Stimulated activated CD4-positive, alpha-beta T cell treated with anti-CD3 and anti-CD28 coated beads, Interleukin-1b, Interleukin-23, amount 100 ng/mL, for 4 hours (primary cell): ENCODE data around the gene CTIF.

ENCODE experiments used
- DNase-seq, 2 donors: peaks; one replicate each; pipeline ENCODE4 v3.0.0-alpha.2; 2020; ENCODE audit warnings: low read depth in 2 of 2

CTIF gene

DNA sequence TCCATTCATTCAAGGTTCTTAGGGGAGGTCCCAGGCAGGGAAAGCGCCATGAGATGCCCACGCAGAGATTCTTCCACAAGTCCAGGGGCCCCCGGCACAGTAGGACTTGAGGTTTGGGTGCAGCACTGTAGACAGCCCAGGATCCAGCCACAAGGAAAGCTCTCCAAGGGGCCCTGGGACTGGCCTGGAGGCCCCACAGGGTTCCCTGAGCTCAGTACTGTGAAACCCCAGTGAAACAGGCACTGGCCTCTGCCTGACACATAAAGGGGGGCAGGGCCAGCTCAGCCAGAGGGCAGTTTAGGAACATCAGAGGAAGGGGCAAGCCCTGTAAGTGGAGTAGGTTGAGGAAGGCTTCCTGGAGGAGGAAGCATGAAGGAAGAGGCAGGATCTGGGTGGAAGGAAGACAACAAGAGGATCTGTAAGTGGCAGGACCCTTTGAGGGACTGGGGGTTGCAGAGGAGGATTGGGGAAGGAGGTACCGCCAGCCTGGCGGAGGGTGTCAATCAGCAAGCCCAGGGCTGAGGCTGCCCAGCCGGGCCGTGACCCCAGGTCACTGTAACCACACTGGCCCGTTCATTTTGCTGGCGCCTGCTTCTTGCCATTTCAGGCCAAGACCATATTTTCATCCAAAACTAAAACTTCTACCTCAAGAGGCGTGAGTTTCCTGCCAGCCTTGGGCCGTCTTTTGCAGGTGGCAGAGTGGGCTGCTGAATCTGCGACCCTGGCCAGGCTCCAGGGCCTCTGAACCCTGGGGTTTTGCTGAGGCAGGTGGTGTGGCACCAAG, 236.7 kb downstream of the CTIF start:
- DNase-seq, result no peak

DNA sequence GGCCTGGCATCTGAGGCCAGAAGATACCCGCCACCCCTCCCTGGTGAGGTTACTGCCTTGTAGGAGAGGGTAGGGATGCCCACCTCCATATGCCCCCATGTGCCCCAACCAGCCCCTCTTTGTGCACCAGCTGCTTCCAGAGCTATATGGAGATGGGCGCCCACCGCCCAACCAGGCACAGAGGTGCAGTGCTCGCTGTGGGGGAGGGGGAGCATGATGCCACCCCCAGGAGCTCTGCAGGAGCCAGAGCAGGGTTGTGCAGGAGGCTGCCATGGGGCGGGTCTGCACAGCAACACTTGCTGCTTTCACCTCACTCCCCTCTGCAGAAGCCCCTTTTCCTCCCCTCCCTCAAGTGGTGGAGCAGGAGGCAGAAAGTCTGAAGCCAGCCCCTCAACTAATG, 237.3 kb downstream of the CTIF start:
- no peak for DNase-seq

DNA sequence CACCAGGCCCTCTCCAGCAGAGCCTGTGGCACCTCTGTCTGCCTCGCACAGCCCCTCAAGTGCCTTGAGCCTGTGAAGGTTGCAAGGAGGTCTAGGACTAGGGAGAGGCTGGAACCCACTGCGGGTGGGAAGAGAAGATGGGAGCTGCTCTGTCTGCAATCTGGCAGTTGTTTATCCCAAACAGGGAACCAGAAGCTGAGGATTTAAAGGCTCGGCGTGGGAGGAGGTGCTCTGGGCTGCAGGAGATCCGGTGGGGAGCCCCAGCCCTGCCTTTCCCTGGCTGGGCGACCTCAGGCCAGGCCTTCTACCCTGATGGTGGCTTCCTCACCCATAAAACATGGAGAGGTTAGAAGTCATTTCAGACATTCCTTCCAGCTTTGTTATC, 237.8 kb downstream of the CTIF start:
- no peak for DNase-seq

DNA sequence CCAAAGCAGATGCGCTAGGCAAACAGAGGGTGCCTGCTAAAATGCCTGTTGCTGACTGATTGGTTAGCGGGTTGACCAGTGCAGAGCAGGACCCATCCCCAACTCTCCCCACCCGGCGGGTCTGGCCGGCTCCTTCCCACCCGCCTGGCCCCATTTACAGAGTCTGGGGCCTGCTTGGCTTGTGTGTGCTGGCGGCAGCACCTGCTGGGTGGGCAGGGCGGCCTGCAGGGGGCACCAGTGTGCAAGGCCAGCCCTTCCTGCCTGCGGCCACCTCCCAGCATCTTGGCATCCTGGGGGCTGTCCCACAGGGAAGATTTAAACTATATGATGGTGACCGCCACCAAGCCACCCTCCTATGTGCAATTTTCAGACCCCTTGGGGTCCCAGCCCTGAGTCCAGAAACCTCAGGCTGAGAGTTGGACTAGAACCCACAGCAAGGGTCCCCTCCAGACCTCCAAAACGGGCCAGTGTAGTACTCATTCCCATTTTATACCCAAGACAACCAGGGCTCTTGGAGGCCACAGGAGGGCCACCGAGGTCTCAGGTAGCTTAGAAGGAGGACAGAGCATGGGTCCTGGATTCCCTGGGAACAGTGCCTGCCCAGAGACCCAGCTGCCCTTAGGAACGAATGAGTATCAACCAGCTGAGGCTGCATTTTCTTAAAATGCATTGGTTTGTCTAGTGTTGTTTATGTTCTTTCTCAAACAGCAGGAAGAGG, 238.4 kb downstream of the CTIF start:
- DNase-seq, result peak; percentile 65 to 67

DNA sequence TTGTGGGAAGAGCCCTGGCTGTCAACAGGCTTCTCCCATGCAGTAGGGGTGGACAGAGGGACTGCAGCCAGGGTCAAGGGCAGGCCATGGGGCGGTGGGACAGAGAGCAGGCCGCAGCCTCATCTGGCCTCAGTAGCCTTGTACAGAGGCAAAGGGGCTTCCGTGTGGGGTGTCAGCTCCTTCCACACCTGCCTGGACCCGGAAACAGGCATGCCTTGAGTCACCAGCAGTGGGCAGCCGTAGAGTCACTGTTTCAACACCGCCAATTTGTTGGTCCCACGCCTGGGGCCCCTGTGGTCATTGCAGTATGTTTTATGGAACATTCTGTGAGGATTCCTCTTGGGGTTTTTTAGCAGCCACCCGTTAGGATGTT, 238.9 kb downstream of the CTIF start:
- no peak for DNase-seq

DNA sequence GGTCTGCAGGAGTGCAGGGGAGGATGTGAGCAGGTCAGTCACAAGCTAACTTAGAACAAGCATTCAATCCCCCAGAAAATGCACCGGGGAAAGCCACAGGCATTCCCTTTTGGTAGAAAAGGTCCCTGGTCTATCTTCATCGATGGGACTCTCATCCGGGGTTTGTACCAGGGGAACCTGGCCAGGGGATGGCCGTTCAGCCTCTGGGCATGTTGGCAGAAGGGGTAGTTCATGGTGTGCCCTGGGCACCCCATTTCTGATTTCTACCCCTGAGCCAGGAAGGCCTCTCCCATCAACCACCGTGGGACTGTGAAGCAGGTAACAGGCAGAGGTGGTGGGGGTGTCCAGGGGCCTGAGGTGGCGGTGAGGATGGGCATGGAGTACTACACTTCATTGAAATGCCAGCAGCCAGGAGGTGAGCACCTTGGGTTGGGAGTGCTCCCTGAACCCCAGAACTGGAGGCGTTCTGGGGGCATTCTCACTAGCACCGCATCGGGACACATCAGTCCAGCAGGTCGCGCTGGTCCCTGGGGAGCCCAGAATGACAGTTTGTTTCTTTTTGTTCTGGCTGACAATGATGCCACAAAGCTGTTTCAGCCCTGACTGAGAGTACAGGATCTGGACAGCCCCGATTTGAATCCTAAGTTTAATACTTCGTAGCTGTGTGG, 239.6 kb downstream of the CTIF start:
- no peak for DNase-seq

DNA sequence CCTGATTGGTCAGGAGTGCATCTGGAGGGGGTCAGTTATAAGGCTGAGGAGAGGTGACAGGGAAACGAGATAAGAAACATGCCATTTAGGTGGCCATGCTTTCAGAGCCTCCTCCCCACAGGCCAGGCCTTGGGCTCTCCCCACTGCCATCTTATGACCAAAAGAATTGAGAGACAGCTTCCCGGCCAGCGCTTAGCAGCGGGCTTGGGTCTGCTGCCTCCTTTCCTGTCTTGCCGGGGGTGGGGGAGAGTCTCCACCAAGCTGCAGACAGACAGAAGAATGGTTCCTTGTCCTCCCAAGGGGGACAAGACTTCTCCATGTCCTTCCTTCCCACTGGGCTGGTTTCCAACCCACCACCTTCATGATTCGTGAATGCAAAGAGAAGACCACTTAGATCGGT, 240.6 kb downstream of the CTIF start:
- DNase-seq, result no peak

DNA sequence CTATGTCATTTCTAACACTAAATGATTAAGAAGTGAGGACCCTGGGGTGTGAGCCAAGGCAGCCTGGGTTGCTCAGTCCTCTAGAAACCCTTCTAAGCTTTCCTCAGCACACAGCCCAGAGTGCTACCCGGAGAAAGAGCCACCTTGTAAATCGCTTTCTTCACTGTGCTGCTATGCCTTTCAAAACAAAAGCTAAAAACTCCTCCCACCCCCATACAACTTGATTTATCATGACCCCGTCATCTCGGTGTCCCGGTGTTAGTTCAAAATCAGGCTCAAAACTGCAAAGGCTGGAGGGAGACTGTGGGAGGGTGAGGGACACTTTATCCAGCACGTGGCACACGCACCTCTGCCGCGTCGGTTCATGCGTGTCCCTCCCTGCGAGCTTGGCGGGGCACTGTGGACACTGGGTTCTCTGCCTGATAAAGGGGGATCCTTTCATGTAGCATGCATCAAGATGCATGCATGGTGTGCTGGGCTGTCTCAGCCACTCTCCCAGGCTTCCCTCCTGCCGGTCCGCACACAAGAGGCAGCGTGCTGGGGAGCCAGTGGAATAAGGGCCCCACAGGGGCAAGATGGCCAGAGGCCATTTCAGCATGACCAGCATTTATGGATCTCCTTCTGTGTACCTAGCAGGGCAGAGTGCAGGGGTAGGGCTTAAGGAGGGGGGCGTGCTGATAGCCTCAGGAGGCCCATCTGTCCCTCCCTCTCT, 241.5 kb downstream of the CTIF start:
- no peak for DNase-seq

DNA sequence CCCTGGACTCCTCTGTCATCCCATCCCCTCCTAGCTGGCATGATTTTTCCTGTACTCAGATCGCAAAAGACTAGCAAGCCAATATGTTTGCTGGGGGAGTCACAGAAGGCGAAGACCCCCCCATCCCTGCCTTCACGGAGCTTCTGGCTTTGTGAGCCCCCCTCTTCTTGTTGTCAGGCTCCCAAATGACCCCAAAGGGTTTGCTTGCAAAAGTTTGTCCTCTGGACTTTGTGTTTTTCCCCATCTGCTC, 242.0 kb downstream of the CTIF start:
- DNase-seq, result no peak

DNA sequence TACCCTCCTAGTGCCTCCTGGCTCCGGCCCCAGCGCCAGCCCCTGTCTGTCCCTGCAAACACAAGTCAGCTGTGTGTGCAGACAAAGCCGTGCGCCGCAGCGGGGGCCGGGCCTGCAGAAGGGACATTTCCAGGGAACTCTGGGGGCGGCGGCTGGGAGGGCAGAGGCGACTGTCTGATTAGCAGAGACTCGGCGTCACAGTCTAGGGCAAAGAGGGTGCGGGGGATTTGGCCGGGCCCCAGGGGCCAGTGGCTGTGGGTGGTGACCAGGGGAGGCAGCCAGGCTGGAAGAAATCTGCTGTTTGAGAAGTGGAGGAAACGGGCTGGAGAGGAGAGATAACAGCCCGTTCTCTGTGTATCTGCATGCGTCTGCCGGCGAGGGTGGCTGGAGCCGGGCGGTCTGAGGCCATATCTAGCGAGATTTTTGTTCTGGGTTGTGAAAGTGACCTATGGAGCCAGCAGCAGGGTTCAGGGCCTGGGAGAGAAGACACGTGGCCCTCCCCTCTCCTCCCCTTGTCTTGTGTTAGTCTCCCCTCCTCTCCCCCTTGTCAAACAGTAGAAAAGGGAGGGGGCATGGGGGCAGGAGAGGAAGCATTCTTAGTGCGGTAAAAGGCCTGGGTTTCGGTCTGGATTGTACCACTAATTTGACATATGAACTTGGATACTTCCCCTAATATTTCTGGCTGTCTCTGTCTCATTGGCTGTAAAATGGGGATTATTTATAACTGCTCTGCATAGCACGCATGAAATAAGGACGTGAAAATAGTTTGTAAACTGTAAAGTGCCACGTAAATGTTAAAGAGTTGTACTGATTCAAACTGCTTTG, 242.5 kb downstream of the CTIF start:
- DNase-seq, result no peak

DNA sequence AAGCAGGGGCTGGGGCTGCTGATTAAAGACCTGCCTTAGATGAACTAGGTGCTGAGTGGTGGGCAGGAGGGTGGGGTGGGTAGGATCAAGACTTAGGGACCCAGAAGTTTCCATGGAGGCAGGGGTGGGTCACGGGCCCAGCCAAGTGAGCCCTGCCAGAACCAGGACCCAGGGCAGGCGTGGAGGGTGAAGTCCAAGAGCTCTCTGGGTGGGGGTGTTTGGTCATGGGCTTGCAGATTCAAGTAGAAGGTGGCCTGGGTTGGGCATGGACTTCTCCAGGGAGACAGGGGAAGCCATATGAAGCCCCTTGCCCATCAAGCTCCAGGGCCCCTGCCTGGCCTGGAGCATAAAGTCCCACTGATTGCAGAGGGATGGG, 243.1 kb downstream of the CTIF start:
- DNase-seq, result no peak

DNA sequence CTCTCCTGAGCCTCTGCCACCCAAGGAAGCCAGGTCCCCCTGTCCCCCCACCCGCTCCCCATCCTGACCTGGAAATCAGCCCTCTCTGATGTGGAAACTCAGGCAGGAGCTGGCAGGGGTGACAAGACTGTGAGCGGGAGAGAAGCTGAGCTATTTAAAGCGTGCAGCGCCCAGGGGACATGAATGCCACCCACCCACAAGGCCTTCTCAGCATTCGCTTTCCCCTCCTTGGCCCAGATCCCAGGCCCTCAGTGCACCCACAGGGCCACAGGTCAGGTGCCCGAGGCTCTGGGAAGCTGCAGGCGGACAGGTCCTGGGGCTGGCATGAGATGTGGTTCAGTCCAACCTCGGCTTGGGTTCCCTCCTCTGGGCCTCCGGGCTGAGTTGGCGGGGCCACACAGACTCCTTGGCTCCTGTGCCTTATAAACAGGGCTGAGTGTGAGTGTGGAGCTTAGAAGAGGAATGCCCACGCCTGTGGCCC, 243.6 kb downstream of the CTIF start:
- DNase-seq, result no peak

DNA sequence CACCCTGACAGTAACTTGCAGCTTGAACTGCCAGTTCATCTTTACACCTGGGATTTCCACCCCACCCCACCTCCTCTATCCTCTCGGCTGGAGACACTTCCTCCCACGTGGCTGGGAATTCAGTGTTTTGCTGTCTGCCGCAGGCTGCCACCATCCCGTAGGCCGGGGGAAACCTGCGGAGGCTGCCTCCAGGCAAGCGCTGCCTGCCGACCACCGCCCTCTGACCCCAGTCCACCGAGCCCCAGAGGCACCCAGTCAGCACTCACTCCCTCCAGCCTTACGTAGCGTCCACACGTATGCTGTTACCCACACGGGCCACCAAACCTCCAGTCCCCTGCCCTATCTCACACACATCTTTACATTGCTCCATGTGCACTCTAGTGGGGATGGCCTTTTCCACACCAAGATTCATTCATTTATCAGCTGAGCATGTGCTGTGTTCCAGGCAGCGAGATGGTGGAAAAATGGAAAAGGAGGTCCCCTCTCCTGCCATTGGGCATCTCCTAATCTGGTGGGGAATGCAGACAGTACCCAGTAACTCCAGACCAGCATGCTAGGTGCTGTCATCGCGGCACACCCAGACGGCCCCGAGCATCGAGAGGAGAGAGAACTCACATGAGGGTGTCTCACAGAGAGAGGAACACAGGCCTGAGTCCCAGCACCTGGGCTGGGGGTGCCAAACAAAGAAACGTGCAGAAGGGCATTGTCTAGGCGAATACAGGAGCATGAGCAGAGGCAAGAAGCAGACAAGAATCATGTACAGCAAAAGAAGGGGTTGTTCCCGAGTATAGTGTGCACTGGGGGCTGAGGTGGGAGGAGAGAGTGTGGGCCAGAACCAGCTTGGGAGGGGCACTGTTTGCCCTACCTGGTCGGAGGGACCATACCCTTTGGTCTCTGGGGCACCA, 245.0 kb downstream of the CTIF start:
- DNase-seq, result no peak

DNA sequence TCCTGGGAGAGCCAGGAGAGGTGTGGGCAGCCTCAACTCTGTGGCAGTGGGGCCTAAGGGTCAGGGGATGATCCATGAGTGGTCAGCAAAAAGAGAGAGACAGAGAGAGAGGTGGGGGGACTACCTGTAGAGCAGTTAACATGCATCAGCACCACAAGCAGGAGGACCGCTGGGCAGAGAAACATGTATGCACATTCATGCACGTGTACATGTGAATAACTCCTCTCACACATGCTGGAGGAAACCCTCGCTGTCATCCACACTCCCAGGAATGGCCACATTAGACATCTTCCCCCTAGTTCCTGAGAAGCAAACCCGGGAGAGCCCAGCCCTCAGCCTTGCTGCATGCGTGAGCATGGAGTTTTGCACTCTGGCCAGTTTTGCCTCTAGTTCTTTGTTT, 245.8 kb downstream of the CTIF start:
- no peak for DNase-seq

DNA sequence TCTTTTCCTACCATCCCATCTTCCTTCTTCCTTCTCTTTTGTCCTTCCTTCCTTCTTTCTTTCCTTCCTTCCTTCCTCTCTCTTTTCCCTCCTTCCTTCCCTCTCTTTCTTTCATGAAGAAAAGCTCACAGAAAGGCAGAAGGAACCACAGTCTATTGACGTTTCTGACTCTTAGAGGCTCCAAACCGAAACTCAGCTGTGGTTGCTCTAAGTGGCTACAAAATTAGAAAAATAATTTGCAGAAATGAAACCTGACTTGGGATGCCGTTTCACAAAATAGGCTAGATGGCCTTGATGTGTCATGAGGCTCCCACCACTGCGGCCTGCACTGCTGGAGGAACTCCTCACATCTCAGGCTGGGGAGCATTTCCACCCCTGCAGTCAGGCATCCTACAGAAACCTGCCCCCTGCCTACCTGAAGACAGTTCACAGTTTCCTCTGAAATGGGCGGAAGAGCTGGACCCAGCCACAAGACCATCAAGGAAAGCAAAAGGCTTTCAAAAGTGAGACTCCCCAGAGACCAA, 246.3 kb downstream of the CTIF start:
- DNase-seq, result no peak

DNA sequence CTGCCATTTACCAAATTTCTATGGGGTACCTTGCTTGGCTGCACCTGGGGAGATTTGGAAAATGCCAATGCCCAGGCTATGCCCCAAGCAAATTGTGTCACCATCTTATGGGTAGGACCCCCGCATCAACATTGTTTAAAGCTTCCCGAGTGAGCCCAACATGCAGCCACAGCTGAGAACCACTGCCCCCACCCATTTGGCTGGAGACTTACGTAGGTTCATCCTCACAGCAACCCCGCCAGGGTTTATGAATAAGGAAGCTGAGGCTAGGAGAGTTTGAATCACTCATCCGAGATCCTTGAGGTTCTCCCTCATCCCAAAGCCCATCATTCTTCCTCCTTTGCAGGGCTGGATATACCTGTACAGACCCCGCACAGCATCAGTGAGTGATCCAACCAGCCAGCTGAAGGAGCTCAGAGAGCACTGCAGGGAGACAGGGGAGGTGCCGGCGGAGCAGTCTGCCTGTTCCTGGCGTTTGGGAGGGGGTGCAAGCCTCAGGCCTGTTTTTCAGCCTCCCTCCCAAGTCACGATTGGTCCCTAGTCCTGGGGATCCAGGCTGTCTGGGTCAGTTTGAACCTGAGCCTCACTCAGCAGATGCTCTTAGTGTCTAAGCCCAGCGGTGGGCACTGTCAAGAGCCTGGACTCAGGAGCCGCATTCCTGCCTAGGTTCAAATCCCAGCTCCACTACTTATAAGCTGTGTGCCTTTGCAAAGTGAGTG, 247.1 kb downstream of the CTIF start:
- DNase-seq, result no peak

DNA sequence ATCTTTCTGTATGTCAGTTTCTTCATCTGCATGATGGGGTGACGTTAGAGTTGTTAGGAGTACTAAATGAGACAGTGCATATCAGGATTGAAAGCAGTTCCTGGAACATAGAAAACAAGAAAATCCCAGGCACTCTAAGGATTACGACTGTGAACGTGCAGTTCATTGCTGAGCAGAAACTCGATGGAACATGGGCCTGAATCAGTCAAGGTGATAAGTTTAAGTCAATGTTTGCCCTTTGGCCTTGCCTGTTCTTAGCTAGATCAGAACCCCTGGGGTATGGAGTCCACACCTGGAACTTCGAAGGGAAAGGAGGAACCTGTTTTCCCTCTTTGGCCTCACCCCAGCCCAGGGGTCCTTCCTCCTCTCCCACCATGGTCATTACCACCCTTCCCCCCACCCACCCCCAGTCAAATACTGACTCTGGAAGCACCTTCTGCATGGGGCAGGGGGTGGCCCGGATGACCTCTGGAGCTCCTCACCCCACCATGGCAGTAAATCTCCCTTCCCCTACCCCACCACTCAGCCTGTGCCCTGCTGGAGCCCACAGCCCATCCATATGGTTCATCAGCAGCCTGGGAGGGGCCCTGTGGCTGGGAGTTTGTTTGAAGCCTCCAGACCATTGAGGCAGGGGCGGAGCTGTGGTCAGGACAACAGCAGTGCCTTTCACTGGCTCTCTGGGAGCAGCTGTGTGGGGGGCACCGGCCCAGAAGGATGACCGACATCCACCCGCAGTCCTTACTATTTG, 247.8 kb downstream of the CTIF start:
- no peak for DNase-seq

DNA sequence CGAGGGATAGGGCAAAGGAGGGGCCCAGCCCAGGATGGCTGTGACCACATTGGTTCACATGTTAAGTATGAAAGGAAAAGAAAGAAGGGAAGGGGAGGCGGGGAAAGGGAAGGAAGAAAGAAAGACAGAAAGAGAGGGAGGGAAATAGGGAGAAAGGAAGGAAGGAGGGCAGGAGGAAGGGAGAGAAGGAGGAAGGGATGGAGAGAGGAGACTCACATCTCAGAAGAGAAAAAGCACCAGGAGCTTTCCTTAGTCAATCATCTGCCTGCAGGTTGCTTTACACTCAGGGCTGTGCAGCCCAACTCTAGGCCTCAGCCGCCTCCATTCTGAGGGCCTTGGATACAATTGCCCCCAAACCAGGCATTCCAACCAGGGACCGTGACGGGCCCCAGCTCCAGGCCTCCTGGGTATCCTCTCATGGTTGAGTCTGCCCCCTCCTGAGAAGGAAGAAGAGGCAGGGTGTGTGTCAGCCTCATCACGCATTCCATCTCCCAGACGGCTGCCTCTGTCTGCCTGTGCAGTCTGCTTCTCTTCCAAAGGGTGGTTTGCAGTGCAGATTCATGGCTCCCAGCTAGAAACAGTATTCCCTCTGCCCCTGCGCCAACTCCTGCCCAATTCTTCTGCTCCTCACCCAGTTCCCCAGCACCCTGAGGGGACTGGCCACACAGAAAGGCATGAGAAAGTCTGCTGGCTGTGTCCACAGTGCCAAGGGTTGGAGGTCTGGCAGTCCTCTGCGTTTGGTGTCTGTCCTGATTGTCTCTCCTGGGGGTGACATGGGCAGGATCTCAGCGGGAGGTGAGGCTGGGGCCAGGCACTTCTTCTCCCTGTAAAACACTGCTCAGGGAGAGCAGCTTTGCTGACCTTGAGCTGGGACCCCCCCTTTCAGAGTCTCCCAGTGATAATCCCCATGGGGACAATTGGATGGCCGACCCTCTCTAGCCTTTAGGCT, 248.6 kb downstream of the CTIF start:
- DNase-seq, result no peak
